H9 (cell line): ENCODE data around the gene TXNDC5. TPM values are rescaled to one million over a fixed set of nuclear protein-coding genes. Genes with fewer than 3 reads are reported as not detected.

Experiments
- DNase-seq: peaks from one replicate; pipeline ENCODE4 v3.0.0-alpha.2; 2017
- H2AFZ ChIP-seq: one replicate; pipeline ENCODE4 v1.6.1; 2013; ENCODE audit warnings: mild to moderate bottlenecking, low read length, control low read depth, moderate library complexity
- H2AK5ac ChIP-seq: 2 replicates; pipeline ENCODE4 v1.6.1; 2013; ENCODE audit warnings: low read length, control low read depth, mixed read lengths; ENCODE audit not compliant: insufficient read length
- H2BK120ac ChIP-seq: one replicate; pipeline ENCODE4 v1.6.1; 2013; ENCODE audit warnings: low read depth, mild to moderate bottlenecking, low read length, control low read depth, inconsistent platforms; ENCODE audit not compliant: poor library complexity, severe bottlenecking
- H2BK12ac ChIP-seq: 2 replicates; pipeline ENCODE4 v1.6.1; 2013; ENCODE audit warnings: low read length, control low read depth, mixed read lengths, low read depth; ENCODE audit not compliant: insufficient read length
- H2BK15ac ChIP-seq: 2 replicates; pipeline ENCODE4 v1.6.1; 2013; ENCODE audit warnings: low read depth, low read length, control low read depth
- H2BK20ac ChIP-seq: one replicate; pipeline ENCODE4 v1.6.1; 2013; ENCODE audit warnings: low read depth, mild to moderate bottlenecking, low read length, control low read depth, inconsistent platforms; ENCODE audit not compliant: poor library complexity, severe bottlenecking
- H2BK5ac ChIP-seq: 2 replicates; pipeline ENCODE4 v1.6.1; 2013; ENCODE audit warnings: low read length, control low read depth, mixed read lengths; ENCODE audit not compliant: insufficient read length
- H3K14ac ChIP-seq: 2 replicates; pipeline ENCODE4 v1.6.1; 2013; ENCODE audit warnings: low read length, control low read depth; ENCODE audit not compliant: insufficient read depth
- H3K18ac ChIP-seq: 2 replicates; pipeline ENCODE4 v1.6.1; 2013; ENCODE audit warnings: low read depth, mild to moderate bottlenecking, mixed read lengths, low read length, control low read depth; ENCODE audit not compliant: insufficient read length
- H3K23ac ChIP-seq: 2 replicates; pipeline ENCODE4 v1.6.1; 2013; ENCODE audit warnings: low read length, control low read depth, mixed read lengths, low read depth; ENCODE audit not compliant: insufficient read length
- H3K23me2 ChIP-seq: 2 replicates; pipeline ENCODE4 v1.6.1; 2013; ENCODE audit warnings: low read depth, mild to moderate bottlenecking, mixed read lengths, low read length, control low read depth; ENCODE audit not compliant: insufficient read length, poor library complexity, severe bottlenecking
- H3K27ac ChIP-seq: 2 replicates; pipeline ENCODE4 v1.5.1; 2013; ENCODE audit warnings: low read length, control low read depth, mixed read lengths, low read depth; ENCODE audit not compliant: insufficient read length
- H3K27me3 ChIP-seq: 2 replicates; pipeline ENCODE4 v1.6.1; 2013; ENCODE audit warnings: low read length, control low read depth, inconsistent platforms; ENCODE audit not compliant: insufficient read depth
- H3K4ac ChIP-seq: 2 replicates; pipeline ENCODE4 v1.6.1; 2013; ENCODE audit warnings: low read depth, mild to moderate bottlenecking, control low read depth, inconsistent platforms, low read length, moderate library complexity
- H3K4me1 ChIP-seq: 2 replicates; pipeline ENCODE4 v1.6.1; 2013; ENCODE audit warnings: low read length, control low read depth, inconsistent platforms; ENCODE audit not compliant: insufficient read depth
- H3K4me2 ChIP-seq: 2 replicates; pipeline ENCODE4 v1.6.1; 2013; ENCODE audit warnings: low read length, control low read depth, mixed read lengths; ENCODE audit not compliant: insufficient read length, insufficient read depth
- H3K56ac ChIP-seq: 2 replicates; pipeline ENCODE4 v1.6.1; 2013; ENCODE audit warnings: low read depth, mild to moderate bottlenecking, mixed read lengths, low read length, control low read depth; ENCODE audit not compliant: insufficient read length
- H3K79me1 ChIP-seq: 2 replicates; pipeline ENCODE4 v1.6.1; 2013; ENCODE audit warnings: low read depth, mild to moderate bottlenecking, moderate library complexity, low read length, control low read depth, inconsistent platforms; ENCODE audit not compliant: insufficient read depth, poor library complexity, severe bottlenecking
- H3K79me2 ChIP-seq: 2 replicates; pipeline ENCODE4 v1.6.1; 2013; ENCODE audit warnings: low read length, control low read depth, inconsistent platforms; ENCODE audit not compliant: insufficient read depth
- H3K9ac ChIP-seq: 2 replicates; pipeline ENCODE4 v1.6.1; 2013; ENCODE audit warnings: low read length, control low read depth, mixed read lengths; ENCODE audit not compliant: insufficient read length; ENCODE audit errors: extremely low read depth
- H3K9me3 ChIP-seq: one replicate; pipeline ENCODE4 v1.6.1; 2013; ENCODE audit warnings: low read depth, low read length, inconsistent platforms; ENCODE audit not compliant: control insufficient read depth
- H3T11ph ChIP-seq: one replicate; pipeline ENCODE4 v1.6.1; 2013; ENCODE audit warnings: mild to moderate bottlenecking, low read length, control low read depth, inconsistent platforms
- H4K20me1 ChIP-seq: one replicate; pipeline ENCODE4 v1.6.1; 2013; ENCODE audit not compliant: control insufficient read depth, insufficient read length, insufficient read depth
- H4K5ac ChIP-seq: 2 replicates; pipeline ENCODE4 v1.6.1; 2013; ENCODE audit warnings: low read depth, mild to moderate bottlenecking, mixed read lengths, low read length, control low read depth; ENCODE audit not compliant: insufficient read length
- H4K8ac ChIP-seq: replicated peaks from 2 replicates; pipeline ENCODE4 v1.6.1; 2013; ENCODE audit warnings: low read length, control low read depth, mixed read lengths, low read depth; ENCODE audit not compliant: insufficient read length
- H4K91ac ChIP-seq: 2 replicates; pipeline ENCODE4 v1.6.1; 2013; ENCODE audit warnings: low read depth, mild to moderate bottlenecking, moderate library complexity, mixed read lengths, low read length, control low read depth; ENCODE audit not compliant: insufficient read length
- H3K27ac Mint-ChIP-seq, 3 experiments: 2 replicates in 2 of 3; 3 replicates in 1 of 3; pipeline ENCODE4 v1.8.0; 2020 to 2021; ENCODE audit warnings: mixed read lengths in 3 of 3, mild to moderate bottlenecking in 1 of 3, moderate library complexity in 1 of 3
- H3K27me3 Mint-ChIP-seq: 2 replicates; pipeline ENCODE4 v1.8.0; 2021; ENCODE audit warnings: low read depth, mild to moderate bottlenecking, moderate library complexity, mixed read lengths
- H3K36me3 Mint-ChIP-seq, 3 experiments: 2 replicates in 2 of 3; 3 replicates in 1 of 3; pipeline ENCODE4 v1.8.0; 2020 to 2021; ENCODE audit warnings: low read depth in 3 of 3, mixed read lengths in 3 of 3; ENCODE audit not compliant: insufficient read depth in 1 of 3
- H3K4me1 Mint-ChIP-seq, 2 experiments: 2 replicates each; pipeline ENCODE4 v1.8.0; 2020; ENCODE audit warnings: mixed read lengths in 2 of 2
- H3K4me3 Mint-ChIP-seq, 2 experiments: 2 replicates in 1 of 2; 3 replicates in 1 of 2; pipeline ENCODE4 v1.8.0; 2020 to 2021; ENCODE audit warnings: mild to moderate bottlenecking in 2 of 2, mixed read lengths in 2 of 2, moderate library complexity in 1 of 2
- H3K9me3 Mint-ChIP-seq, 2 experiments: 2 replicates in 1 of 2; 3 replicates in 1 of 2; pipeline ENCODE4 v1.8.0; 2020; ENCODE audit warnings: mild to moderate bottlenecking in 2 of 2, mixed read lengths in 2 of 2, moderate library complexity in 1 of 2
- CTCF ChIP-seq: fragments of 200-600 bp; sonication (generic); conservative IDR thresholded peaks from 3 replicates; pipeline ENCODE4 v1.8.0; 2021; ENCODE audit warnings: antibody characterized with exemption, mild to moderate bottlenecking
- WGBS: extraction: QIAGEN DNeasy Blood & Tissue Kit; methylation state at CpG from one replicate; pipeline ENCODE4 v1.1.7; 2013; ENCODE audit warnings: missing lambda C conversion rate, low lambda C conversion rate, mixed read lengths; ENCODE audit not compliant: insufficient read length; ENCODE audit errors: extremely low coverage; 5-methylcytosine and 5-hydroxymethylcytosine counted together
- total RNA-seq: library from RNA; stranded (reverse); gene quantifications from 2 replicates; pipeline ENCODE4 v1.2.1, GENCODE V29; 2021

Gene TXNDC5
- total RNA-seq, 1 experiment from 2014 or later: 130 TPM

DNA sequence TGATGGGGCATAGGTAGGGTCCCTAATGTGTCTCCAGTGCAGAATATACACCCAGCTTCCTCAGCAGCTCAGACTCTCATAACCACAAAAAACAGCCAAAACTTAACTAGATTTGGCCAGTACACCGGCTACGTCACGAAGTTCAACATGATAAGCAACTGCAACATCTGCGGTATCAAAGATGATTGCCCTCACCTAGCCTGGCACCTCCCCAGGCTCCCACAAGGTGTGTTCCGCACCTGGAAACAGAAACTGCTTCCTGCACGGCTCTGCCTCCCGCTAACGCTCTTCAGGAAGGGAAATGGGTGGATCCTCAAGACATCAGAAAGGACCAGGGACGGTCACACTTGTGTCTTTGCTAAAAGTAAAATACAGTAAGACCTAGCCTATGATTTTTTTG is 9.5 kb downstream of the TXNDC5 start:
- no peak overlapping the region for H4K8ac ChIP-seq
- no peaks in the 10 kb centered on the region for H4K20me1 ChIP-seq
- no peak overlapping the region for H3K27ac ChIP-seq
- no peaks in the 10 kb centered on the region for H3K79me1 ChIP-seq
- H3K27ac Mint-ChIP-seq: no peak overlapping the region
- 0 out of 2 replicates have a peak, but pooled peaks cover 3% of the 10 kb centered on the region for H3K79me2 ChIP-seq
- H3K4me3 Mint-ChIP-seq: no peak overlapping the region
- no CpG with 5 or more reads among the region's 9 CpGs for WGBS
- H2BK120ac ChIP-seq: no peak overlapping the region
- H3K4me2 ChIP-seq: no peak overlapping the region
- no peak overlapping the region for H2BK5ac ChIP-seq
- H4K5ac ChIP-seq: no peak overlapping the region
- no peak overlapping the region for H4K91ac ChIP-seq
- no peaks in the 10 kb centered on the region for H3K27me3 Mint-ChIP-seq
- H3K56ac ChIP-seq: no peak overlapping the region
- H3K4me1 Mint-ChIP-seq: no peaks in the 10 kb centered on the region
- no peak overlapping the region for H2BK12ac ChIP-seq
- no peaks in the 10 kb centered on the region for H3K27me3 ChIP-seq
- no peak overlapping the region for H3K14ac ChIP-seq
- no peak for DNase-seq
- no peak overlapping the region for H2AFZ ChIP-seq
- H3K4ac ChIP-seq: no peak overlapping the region
- TF ChIP-seq CTCF: no peak
- H3K9me3 ChIP-seq: no peaks in the 10 kb centered on the region
- H3T11ph ChIP-seq: no peak overlapping the region
- no peaks in the 10 kb centered on the region for H3K9me3 Mint-ChIP-seq
- no peak overlapping the region for H2BK20ac ChIP-seq
- H3K23me2 ChIP-seq: no peaks in the 10 kb centered on the region
- H3K4me1 ChIP-seq: no peaks in the 10 kb centered on the region
- no peak overlapping the region for H3K18ac ChIP-seq
- H3K36me3 Mint-ChIP-seq: peaks cover 48 to 86% (median 86%) of the 10 kb centered on the region in 3 experiments; a peak in 6 of 7 replicates
- no peak overlapping the region for H2AK5ac ChIP-seq
- no peak overlapping the region for H2BK15ac ChIP-seq
- no peak overlapping the region for H3K23ac ChIP-seq
- H3K9ac ChIP-seq: no peak overlapping the region
